Natural killer cell (primary cell): ENCODE measurements around the gene LIMK1. TPM values are rescaled to one million over a fixed set of nuclear protein-coding genes. Genes with fewer than 3 reads are reported as not detected.

Source experiments
- ATAC-seq, 3 donors: fragments of 150-1000 bp in 2 of 3; fragments of 200-7000 bp in 1 of 3; cut with Tn5 transposase; 1 replicate in 1 of 3; 2 replicates in 2 of 3; pipeline ENCODE4 v1.10.0; 2021; ENCODE audit warnings: mild to moderate bottlenecking in 2 of 3, moderate library complexity in 2 of 3
- DNase-seq, 2 donors: peaks; one replicate each; pipeline versions ENCODE4 v3.0.0 to v3.0.0-alpha.2; 2013 to 2021; ENCODE audit warnings: mixed read lengths in 1 of 2
- H3K27ac ChIP-seq: one replicate; pipeline ENCODE4 v1.5.1; 2013; ENCODE audit warnings: mild to moderate bottlenecking, low read length
- H3K27me3 ChIP-seq: one replicate; pipeline ENCODE4 v1.6.1; 2013; ENCODE audit warnings: low read length; ENCODE audit not compliant: control insufficient read depth, insufficient read depth
- H3K36me3 ChIP-seq: one replicate; pipeline ENCODE4 v1.6.1; 2013; ENCODE audit warnings: low read length; ENCODE audit not compliant: control insufficient read depth, insufficient read depth
- H3K4me1 ChIP-seq: one replicate; pipeline ENCODE4 v1.6.1; 2013; ENCODE audit warnings: low read length; ENCODE audit not compliant: control insufficient read depth, insufficient read depth
- H3K4me3 ChIP-seq: one replicate; pipeline ENCODE4 v1.5.1; 2013; ENCODE audit warnings: low read length
- H3K9me3 ChIP-seq: one replicate; pipeline ENCODE4 v1.6.1; 2013; ENCODE audit warnings: low read length; ENCODE audit not compliant: control insufficient read depth, insufficient read depth
- H3K27ac Mint-ChIP-seq, 2 donors: one replicate each; pipeline ENCODE4 v1.8.0; 2022; ENCODE audit warnings: mild to moderate bottlenecking in 2 of 2, mixed read lengths in 2 of 2, moderate library complexity in 1 of 2
- H3K27me3 Mint-ChIP-seq, 2 donors: one replicate each; pipeline ENCODE4 v1.8.0; 2022; ENCODE audit warnings: low read depth in 2 of 2, mixed read lengths in 2 of 2
- H3K36me3 Mint-ChIP-seq: one replicate; pipeline ENCODE4 v1.8.0; 2022; ENCODE audit warnings: mixed read lengths
- H3K4me1 Mint-ChIP-seq, 2 donors: one replicate each; pipeline ENCODE4 v1.8.0; 2022; ENCODE audit warnings: mixed read lengths in 2 of 2
- H3K4me3 Mint-ChIP-seq: one replicate; pipeline ENCODE4 v1.8.0; 2022; ENCODE audit warnings: mild to moderate bottlenecking, moderate library complexity, mixed read lengths
- H3K9me3 Mint-ChIP-seq, 2 donors: one replicate each; pipeline ENCODE4 v1.8.0; 2022; ENCODE audit warnings: mixed read lengths in 2 of 2
- WGBS: methylation state at CpG from one replicate; pipeline ENCODE4 v1.1.7; 2013; ENCODE audit warnings: missing lambda C conversion rate; ENCODE audit not compliant: insufficient coverage; 5-methylcytosine and 5-hydroxymethylcytosine counted together
- intact Hi-C: fragments of 100-400 bp; cut with micrococcal nuclease; formaldehyde crosslinking; loops from one replicate; pipeline ENCODE4 v1.14.2; 2022
- total RNA-seq, 4 donors: library from RNA; stranded (reverse); fragments of 120-200 nt in 1 of 4; gene quantifications; one replicate each; pipeline versions ENCODE4 v1.2.3 to v1.2.4, GENCODE V29; 2013 to 2022
- TF ChIP-seq, protein P1 (sequence below): fragments of 200-600 bp; IDR thresholded peaks from one replicate; pipeline ENCODE4 v1.8.0; 2022; ENCODE audit warnings: antibody characterized with exemption

The LIMK1 gene
- total RNA-seq, 3 donors from 2014 or later (not counting 1 experiment from before 2014, with no cell fraction given) = 54.0 to 66.0 (median 55.0) TPM

GRCh38 chr7:74155810-74156395 is 72.3 kb downstream of the LIMK1 start:
- no peaks in the 10 kb centered on the region for H3K27me3 Mint-ChIP-seq
- H3K4me3 Mint-ChIP-seq = no peak overlapping the region
- H3K36me3 ChIP-seq = no peaks in the 10 kb centered on the region
- H3K9me3 ChIP-seq = no peaks in the 10 kb centered on the region
- no peak overlapping the region for H3K27ac Mint-ChIP-seq
- H3K4me1 ChIP-seq = no peaks in the 10 kb centered on the region
- no peaks in the 10 kb centered on the region for H3K4me1 Mint-ChIP-seq
- ATAC-seq (no peak), DNase-seq (no peak)
- 79% methylated on average over 8 of the region's 9 CpGs for WGBS
- TF ChIP-seq, protein P1, sequence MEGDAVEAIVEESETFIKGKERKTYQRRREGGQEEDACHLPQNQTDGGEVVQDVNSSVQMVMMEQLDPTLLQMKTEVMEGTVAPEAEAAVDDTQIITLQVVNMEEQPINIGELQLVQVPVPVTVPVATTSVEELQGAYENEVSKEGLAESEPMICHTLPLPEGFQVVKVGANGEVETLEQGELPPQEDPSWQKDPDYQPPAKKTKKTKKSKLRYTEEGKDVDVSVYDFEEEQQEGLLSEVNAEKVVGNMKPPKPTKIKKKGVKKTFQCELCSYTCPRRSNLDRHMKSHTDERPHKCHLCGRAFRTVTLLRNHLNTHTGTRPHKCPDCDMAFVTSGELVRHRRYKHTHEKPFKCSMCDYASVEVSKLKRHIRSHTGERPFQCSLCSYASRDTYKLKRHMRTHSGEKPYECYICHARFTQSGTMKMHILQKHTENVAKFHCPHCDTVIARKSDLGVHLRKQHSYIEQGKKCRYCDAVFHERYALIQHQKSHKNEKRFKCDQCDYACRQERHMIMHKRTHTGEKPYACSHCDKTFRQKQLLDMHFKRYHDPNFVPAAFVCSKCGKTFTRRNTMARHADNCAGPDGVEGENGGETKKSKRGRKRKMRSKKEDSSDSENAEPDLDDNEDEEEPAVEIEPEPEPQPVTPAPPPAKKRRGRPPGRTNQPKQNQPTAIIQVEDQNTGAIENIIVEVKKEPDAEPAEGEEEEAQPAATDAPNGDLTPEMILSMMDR = no peak
- no peaks in the 10 kb centered on the region for H3K27me3 ChIP-seq
- H3K4me3 ChIP-seq = no peak overlapping the region
- H3K27ac ChIP-seq = no peak overlapping the region
- no peaks in the 10 kb centered on the region for H3K9me3 Mint-ChIP-seq
- H3K36me3 Mint-ChIP-seq = no peaks in the 10 kb centered on the region
- intact Hi-C loops = no loop called here

DNA sequence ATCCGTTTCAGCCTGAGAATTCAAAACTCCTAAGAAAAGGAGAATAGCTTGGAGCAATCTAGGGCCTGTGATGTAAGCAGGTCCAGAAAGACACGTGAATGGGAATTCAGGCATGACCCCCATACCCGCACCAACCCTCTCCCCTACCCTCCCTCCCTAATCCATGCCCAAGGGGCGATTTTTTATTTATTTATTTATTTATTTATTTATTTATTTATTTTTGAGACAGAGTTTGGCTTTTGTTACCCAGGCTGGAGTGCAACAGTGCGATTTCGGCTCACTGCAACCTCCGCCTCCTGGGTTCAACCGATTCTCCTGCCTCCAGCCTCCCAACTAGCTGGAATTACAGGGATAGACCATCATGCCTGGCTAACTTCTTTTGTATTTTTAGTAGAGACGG is 74.0 kb downstream of the LIMK1 start:
- H3K27ac Mint-ChIP-seq = no peak overlapping the region
- DNase-seq (no peak), ATAC-seq (no peak)
- no peaks in the 10 kb centered on the region for H3K4me1 Mint-ChIP-seq
- Histone ChIP-seq H3K27ac (no peak overlapping the region), H3K27me3 (no peaks in the 10 kb centered on the region), H3K4me1 (no peaks in the 10 kb centered on the region), H3K9me3 (no peaks in the 10 kb centered on the region), H3K36me3 (no peaks in the 10 kb centered on the region), H3K4me3 (no peak overlapping the region)
- 95% methylated on average over 6 of the region's 9 CpGs for WGBS
- H3K9me3 Mint-ChIP-seq = no peaks in the 10 kb centered on the region
- TF ChIP-seq, protein P1 = no peak
- intact Hi-C loops = no loop called here
- no peaks in the 10 kb centered on the region for H3K36me3 Mint-ChIP-seq
- H3K27me3 Mint-ChIP-seq = no peaks in the 10 kb centered on the region
- H3K4me3 Mint-ChIP-seq = no peak overlapping the region

- no peaks in the 10 kb centered on the region for H3K36me3 Mint-ChIP-seq
- H3K27ac Mint-ChIP-seq = no peak overlapping the region
- TF ChIP-seq, protein P1 = no peak
- Histone ChIP-seq H3K27ac (no peak overlapping the region), H3K4me1 (no peaks in the 10 kb centered on the region), H3K4me3 (no peak overlapping the region), H3K9me3 (no peaks in the 10 kb centered on the region), H3K36me3 (no peaks in the 10 kb centered on the region), H3K27me3 (no peaks in the 10 kb centered on the region)
- no peaks in the 10 kb centered on the region for H3K4me1 Mint-ChIP-seq
- ATAC-seq (no peak), DNase-seq (no peak)
- no peak overlapping the region for H3K4me3 Mint-ChIP-seq
- WGBS = 67% methylated on average over 7 of the region's 7 CpGs
- no peaks in the 10 kb centered on the region for H3K9me3 Mint-ChIP-seq
- H3K27me3 Mint-ChIP-seq = no peaks in the 10 kb centered on the region
- intact Hi-C loops = no loop called here
Measured at GRCh38 chr7:74164985-74165456, 81.4 kb downstream of the LIMK1 start.
